SJCRH30 (cell line): ENCODE results near the gene GPR68. TPM values are rescaled to one million over a fixed set of nuclear protein-coding genes. Genes with fewer than 3 reads are reported as not detected.
"Not testable (repeated sequence)": the region's sequence is repeated elsewhere in the genome, so short reads cannot be mapped to it uniquely, and the experiment has no call there.

Experiments
- DNase-seq, 2 experiments: peaks; one replicate each; pipeline ENCODE4 v3.0.0-alpha.2; 2015 to 2020
- H3K27ac ChIP-seq: fragments of 250-450 bp; sonication (Bioruptor Pico); 2 replicates; pipeline ENCODE4 v1.5.1; 2020; ENCODE audit warnings: mild to moderate bottlenecking, moderate library complexity
- H3K27me3 ChIP-seq: fragments of 250-450 bp; sonication (Bioruptor Pico); 2 replicates; pipeline ENCODE4 v1.5.1; 2020; ENCODE audit warnings: mild to moderate bottlenecking, moderate library complexity
- H3K36me3 ChIP-seq: fragments of 250-450 bp; sonication (Bioruptor Pico); 2 replicates; pipeline ENCODE4 v1.5.1; 2020; ENCODE audit warnings: mild to moderate bottlenecking, moderate library complexity
- H3K4me1 ChIP-seq: fragments of 250-450 bp; sonication (Bioruptor Pico); 2 replicates; pipeline ENCODE4 v1.5.1; 2020; ENCODE audit warnings: mild to moderate bottlenecking, moderate library complexity
- H3K4me3 ChIP-seq: fragments of 250-450 bp; sonication (Bioruptor Pico); 2 replicates; pipeline ENCODE4 v1.5.1; 2020; ENCODE audit warnings: mild to moderate bottlenecking, moderate library complexity
- H3K9me3 ChIP-seq: fragments of 250-450 bp; sonication (Bioruptor Pico); replicated peaks from 2 replicates; pipeline ENCODE4 v1.5.1; 2020; ENCODE audit warnings: mild to moderate bottlenecking, moderate library complexity
- total RNA-seq: library from RNA; depleted of rRNA; stranded (reverse); fragments of >200 nt; shearing (Covaris generic); gene quantifications from 2 replicates; pipeline ENCODE4 v1.2.3, GENCODE V29; 2014

The GPR68 gene
- total RNA-seq, 1 experiment from 2014 or later = not detected

DNA sequence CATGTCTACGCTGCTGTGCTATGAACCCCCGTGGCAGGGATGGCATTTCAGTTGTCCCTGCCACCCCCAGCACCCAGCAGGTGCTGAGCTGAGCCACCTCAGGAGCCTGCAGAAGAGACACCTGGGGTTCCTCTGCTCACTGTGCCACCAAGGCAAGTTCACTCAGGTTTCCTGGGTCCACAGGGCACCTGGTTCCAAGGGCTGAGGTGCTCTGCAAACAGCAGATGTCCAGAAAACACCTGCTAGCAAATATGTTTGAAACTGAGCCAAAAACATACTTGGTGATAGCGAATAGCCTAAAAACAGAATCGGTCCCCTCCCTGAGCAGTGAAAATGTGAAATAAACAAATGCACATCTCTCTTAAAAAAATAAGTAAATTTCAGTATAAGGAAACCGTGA, 35.6 kb upstream of the GPR68 start:
- Histone ChIP-seq H3K4me1 (no peaks in the 10 kb centered on the region), H3K36me3 (no peaks in the 10 kb centered on the region), H3K27me3 (no peaks in the 10 kb centered on the region), H3K27ac (no peak overlapping the region), H3K4me3 (no peak overlapping the region), H3K9me3 (no peaks in the 10 kb centered on the region)
- DNase-seq = no peak

DNA sequence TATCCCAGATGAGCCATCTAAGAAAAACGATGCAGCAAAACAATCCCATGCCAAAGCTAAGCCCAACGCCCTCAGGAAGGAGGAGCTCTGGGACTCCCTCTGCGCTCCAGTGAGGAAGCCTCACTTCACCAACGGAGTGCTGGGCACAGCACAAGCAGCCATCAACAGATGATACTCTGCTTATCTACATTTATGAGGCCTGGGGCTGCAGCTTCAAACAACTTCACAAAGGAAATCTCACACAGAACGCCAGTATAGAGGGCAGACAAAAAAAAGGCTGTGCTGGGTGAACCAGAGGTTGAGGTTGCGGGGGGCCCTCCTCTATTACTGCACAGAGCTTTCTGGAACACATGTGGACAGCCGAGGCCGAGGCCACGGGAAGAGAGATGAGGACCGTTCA, 34.9 kb upstream of the GPR68 start:
- Histone ChIP-seq H3K9me3 (no peaks in the 10 kb centered on the region), H3K27me3 (no peaks in the 10 kb centered on the region), H3K4me3 (no peak overlapping the region), H3K36me3 (no peaks in the 10 kb centered on the region), H3K4me1 (no peaks in the 10 kb centered on the region), H3K27ac (no peak overlapping the region)
- DNase-seq = no peak

DNA sequence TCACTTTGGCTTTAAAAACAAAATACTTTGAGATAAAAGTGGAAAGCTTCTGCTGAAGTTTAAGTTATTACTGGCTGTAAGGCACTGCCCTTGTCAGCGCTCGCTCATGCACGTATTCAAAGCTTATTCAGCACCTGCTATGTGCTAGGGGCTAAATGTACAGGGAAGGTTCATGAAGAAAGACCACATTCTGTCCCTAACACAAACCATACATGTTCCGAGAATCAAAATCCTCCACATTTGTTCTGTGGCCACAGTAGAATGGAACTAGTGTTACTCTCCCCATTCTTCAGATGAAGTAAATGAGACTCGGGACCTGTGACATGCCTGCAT, 33.8 kb upstream of the GPR68 start:
- no peak overlapping the region for H3K27ac ChIP-seq
- H3K4me3 ChIP-seq = no peak overlapping the region

DNA sequence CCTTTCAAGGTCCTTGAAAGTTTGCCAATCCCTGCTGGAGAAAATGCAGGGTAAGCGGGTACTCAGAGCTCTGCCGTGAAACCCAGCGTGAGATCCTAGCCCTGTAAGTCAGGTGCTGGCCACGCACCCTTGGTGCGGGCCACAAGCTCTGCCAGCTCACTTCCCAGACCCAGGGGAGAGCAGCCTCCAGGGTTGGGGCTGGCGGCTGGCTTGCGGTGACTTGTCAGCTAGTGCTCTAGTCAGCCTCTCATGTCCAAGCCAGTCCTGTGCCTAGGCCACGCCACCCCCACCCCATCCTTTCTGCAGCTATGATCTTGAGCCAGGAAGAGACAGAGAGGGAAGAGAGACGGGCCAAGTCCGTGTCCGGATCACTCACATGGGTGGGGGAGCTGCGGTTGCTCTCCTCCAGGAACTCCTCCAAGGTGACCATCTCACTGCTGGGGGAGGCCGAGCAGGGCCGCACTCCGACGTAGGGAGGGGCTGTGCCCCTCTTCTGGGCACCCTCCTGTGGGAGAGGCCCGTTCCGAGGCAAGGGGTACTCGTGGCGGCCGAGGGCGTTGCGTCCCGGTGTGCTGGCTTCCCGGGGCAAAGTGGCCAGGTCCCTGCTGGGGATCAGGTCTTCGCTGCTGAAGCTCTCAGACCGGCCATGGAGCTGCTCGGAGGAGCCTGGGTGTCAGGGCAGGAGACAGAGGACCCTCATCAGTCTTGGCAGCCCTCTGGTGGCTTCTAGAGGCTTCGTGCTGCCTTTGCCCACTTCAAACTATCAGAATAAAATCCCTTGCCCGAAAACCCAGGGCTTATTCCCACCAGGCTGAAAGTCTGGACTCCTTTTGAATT, 33.3 kb upstream of the GPR68 start:
- no peak overlapping the region for H3K4me3 ChIP-seq
- H3K4me1 ChIP-seq = no peaks in the 10 kb centered on the region
- H3K27me3 ChIP-seq = no peaks in the 10 kb centered on the region
- H3K9me3 ChIP-seq = no peaks in the 10 kb centered on the region
- H3K36me3 ChIP-seq = no peaks in the 10 kb centered on the region
- H3K27ac ChIP-seq = no peak overlapping the region
- DNase-seq = no peak

More for the DNA sequence above, 33.8 kb upstream of the GPR68 start:
- no peak for DNase-seq
- Histone ChIP-seq H3K36me3 (no peaks in the 10 kb centered on the region), H3K9me3 (no peaks in the 10 kb centered on the region), H3K27me3 (no peaks in the 10 kb centered on the region), H3K4me1 (no peaks in the 10 kb centered on the region)

DNA sequence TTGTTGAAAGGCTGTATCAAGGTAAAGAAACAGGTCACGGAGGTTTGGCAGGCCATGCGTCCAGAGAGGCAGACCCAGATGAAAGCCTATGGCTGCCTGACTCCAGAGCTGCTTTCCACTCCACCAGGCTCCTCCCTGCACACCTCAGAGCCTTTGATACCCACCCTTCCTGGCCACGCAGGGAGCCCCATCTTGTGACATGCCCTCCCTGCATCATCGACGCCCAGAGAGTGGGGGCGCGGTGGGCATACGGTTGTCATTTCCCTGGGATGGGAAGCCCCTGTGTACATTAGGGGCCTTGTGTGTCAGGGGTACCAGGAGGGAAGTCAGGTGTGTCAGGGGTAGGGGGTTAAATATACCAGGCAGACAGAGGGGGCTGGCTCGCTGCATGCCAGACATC, 30.3 kb upstream of the GPR68 start:
- no peaks in the 10 kb centered on the region for H3K9me3 ChIP-seq
- H3K4me1 ChIP-seq = peaks cover 4% of the 10 kb centered on the region
- no peaks in the 10 kb centered on the region for H3K27me3 ChIP-seq
- DNase-seq = no peak
- H3K4me3 ChIP-seq = no peak overlapping the region
- no peaks in the 10 kb centered on the region for H3K36me3 ChIP-seq
- no peak overlapping the region for H3K27ac ChIP-seq

DNA sequence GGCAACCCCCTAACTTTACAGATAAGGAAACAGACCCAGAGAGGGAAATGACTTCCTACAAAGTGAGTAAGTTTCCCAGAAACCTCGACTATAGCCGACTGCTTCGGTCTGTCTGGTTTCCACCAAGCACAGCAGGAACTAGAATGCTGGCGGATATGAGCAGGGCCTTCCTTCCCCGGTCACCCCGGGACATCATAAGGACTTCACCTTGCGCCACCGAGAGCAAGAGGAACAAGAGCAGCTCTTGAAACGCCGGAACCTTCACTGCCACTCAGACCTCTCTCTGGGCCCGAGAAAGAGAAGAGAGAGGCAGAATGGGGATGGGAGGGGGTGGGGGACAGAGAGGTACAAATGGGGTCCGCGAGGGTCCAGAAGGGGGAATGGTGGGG, 29.4 kb upstream of the GPR68 start:
- Histone ChIP-seq H3K4me1 (peaks cover 6% of the 10 kb centered on the region), H3K36me3 (no peaks in the 10 kb centered on the region), H3K9me3 (no peaks in the 10 kb centered on the region), H3K27ac (no peak overlapping the region), H3K4me3 (no peak overlapping the region), H3K27me3 (no peaks in the 10 kb centered on the region)
- DNase-seq = no peak

DNA sequence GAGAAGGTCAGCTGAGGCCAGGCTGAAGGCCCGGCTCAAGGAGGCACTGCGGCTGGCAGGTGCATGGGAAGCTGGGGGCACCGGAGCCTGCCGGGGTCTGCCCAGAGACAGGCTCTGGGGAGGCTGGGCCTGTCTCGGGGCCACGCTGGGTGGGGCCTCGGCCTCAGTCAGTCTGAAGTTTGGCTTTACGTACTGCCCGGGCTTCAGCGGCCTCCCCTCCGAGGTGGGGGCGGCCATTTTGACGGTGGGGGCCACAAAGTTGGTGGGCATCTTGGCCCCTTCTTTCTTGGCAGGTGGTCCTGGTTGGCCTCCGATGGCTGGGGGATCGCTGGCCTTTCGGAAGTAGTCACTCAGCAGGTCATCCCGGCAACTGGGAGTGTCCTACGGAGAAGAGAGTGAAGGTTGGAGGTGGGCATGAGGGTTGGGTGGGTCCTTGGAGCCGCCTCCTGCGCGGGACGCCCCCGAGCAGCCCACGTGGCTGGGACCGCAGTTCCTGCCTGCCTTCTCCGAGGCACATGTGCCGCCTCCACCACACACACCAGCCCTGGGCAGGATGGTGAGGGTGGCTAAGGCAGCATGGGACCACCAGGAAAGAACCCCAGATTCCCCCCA, 28.9 kb upstream of the GPR68 start:
- DNase-seq = no peak
- H3K27ac ChIP-seq = no peak overlapping the region
- H3K36me3 ChIP-seq = no peaks in the 10 kb centered on the region
- no peak overlapping the region for H3K4me3 ChIP-seq
- H3K27me3 ChIP-seq = no peaks in the 10 kb centered on the region
- H3K9me3 ChIP-seq = no peaks in the 10 kb centered on the region
- H3K4me1 ChIP-seq = peaks cover 10% of the 10 kb centered on the region

DNA sequence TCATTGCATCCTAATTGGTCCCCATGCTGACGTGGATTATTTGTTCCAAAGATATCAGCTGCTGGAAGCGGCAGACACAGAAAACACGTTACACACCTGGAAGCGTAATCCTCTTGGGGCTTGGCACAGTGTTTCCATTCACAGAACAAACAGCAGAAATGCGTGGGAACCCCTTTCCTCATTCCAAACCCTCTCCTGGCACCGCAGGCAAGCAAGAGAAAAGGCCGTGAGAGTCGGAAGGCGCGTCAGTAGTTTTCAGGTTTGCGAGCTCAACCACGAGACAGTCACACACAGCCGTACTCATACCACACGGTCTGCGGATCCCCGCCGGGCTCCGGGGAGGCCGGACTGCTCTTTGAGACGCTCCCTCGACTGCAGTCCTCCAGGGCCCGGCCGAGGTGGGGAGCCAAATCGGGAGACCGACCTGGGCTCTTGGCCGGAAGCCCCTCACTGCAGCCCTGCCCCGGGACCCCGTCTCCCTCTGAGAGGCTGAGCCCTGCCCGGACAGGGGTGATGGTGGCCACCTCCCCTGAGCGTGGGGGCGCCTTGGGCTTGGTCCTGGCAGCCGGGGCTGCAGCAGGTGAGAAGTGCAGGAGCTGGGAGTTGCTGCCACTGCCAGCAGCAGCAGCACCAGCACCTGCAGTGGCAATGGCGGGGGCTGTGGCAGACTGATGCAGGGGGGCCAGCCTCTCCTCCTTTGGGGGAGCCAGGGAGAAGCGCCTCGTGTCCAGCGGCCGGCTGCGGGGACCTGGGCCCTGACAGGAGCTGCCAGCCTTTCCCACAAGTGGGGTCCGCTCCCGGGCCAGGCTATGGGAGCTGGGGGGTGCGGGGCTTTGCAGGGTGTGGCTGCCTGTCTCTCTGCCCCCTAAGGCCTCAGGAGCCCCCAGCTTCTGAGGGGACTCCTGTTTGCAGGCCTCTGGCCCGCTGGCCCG, 28.1 kb upstream of the GPR68 start:
- H3K36me3 ChIP-seq = no peaks in the 10 kb centered on the region
- H3K27me3 ChIP-seq = no peaks in the 10 kb centered on the region
- no peak overlapping the region for H3K27ac ChIP-seq
- H3K9me3 ChIP-seq = no peaks in the 10 kb centered on the region
- H3K4me3 ChIP-seq = no peak overlapping the region
- H3K4me1 ChIP-seq = peaks cover 12% of the 10 kb centered on the region
- no peak for DNase-seq

DNA sequence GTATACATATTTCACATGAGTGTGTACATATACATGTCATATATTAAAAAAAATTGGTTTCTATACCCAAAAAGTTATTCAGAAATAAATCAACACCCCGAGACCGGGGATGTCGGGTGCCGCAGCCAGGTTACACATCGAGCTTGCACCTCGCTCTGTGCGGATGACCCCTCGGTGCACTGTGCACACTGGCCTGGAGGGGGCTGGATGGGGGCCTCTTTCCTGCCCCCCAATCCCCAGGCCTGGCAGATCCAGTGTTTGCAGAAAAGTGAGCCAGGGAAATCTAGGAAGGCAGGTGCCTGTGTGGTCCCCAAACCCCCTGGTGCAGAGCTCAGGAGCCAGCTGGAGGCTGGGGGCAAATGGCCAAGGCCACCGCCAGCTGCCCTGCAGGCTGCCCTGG, 27.1 kb upstream of the GPR68 start:
- Histone ChIP-seq H3K4me1 (peaks cover 12% of the 10 kb centered on the region), H3K4me3 (no peak overlapping the region), H3K27ac (no peak overlapping the region), H3K36me3 (no peaks in the 10 kb centered on the region), H3K27me3 (no peaks in the 10 kb centered on the region), H3K9me3 (no peaks in the 10 kb centered on the region)
- DNase-seq = no peak

DNA sequence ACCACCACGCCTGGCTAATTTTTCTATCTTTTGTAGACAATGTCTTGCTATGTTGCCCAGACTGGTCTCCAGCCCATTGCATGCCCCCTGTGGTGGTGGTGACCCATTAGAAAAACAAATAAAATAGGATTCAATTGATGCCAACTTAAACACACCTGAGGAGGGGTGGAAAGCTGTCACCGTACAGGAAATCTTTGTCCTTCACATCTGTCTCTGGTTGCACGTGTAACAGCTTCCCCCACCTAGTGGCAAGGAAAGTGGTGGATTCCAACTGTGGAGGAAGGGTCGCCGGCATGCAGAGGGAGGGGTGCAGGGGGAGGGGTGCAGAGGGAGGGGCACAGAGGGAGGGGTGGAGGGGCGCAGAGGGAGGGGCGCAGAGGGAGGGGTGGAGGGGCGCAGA, 26.1 kb upstream of the GPR68 start:
- Histone ChIP-seq H3K4me1 (peaks cover 12% of the 10 kb centered on the region), H3K27me3 (no peaks in the 10 kb centered on the region), H3K9me3 (no peaks in the 10 kb centered on the region), H3K4me3 (no peak overlapping the region), H3K36me3 (no peaks in the 10 kb centered on the region), H3K27ac (no peak overlapping the region; the same call in 1 of the 2 replicates)
- no peak for DNase-seq

DNA sequence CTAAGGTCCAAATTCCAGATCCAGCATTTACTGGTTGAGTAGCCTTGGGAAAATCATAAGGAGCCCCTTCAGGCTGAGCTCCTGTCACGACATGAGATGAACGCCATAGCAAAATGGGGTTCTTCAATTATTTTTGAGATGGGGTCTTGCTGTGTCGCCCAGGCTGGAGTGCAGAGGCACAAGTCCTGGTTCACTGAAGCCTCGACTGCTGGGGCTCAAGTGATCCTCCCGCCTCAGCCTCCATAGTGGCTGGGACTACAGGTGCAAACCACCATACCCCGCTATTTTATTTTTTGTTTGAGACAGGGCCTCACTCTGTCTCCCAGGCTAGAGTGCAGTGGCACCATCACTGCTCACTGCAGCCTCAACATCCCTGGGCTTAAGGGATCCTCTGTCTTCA, 25.7 kb upstream of the GPR68 start:
- Histone ChIP-seq H3K36me3 (no peaks in the 10 kb centered on the region), H3K4me1 (peaks cover 12% of the 10 kb centered on the region), H3K4me3 (no peak overlapping the region), H3K27ac (peak overlapping the region; percentile 81), H3K27me3 (no peaks in the 10 kb centered on the region), H3K9me3 (no peaks in the 10 kb centered on the region)
- DNase-seq = no peak

DNA sequence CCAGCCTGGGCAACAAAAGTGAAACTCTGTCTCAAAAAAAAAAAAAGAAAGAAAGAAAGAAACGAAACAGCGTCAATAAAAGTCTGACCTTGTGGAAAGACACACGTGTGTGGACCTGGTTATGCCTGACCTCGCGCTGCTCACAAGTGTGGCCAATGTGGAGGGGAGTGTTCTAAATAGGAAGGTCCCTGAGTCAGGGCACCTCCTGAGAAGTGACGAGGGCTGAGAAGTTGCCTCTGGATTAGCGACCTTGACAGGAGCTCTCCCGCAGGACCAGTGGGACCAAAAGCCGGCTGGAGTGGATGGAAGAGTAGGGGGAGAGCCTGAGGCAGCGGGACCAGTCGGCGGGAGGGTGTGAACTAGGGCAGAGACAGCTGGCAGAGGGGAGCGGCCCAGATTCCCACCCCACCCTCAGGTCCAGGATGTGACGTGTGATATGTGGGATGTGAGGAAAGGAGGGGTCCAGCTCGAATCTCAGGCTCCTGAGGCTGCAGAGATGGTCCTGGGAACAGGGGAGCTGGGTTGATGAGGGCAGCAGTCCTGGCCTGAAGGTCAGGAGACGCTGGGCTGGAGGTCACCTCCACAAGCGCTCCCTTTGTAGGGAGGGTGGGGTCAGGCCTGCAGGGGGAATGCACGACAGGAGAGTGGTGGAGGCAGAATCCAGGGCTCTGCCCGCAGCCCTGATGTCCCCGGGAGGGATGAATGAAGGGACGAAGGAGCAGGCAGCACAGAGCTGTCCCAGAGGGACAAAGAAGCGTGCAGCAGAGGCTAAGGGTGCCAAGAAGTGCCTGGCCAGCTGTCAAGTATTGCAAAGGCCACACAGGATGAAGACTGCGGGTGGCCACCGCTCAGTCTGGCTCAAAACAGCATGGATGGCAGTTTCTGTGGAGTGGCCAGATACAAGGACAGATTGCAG, 24.8 kb upstream of the GPR68 start:
- Histone ChIP-seq H3K9me3 (no peaks in the 10 kb centered on the region), H3K36me3 (no peaks in the 10 kb centered on the region), H3K27ac (peak overlapping the region; percentile 81), H3K4me1 (peaks cover 12% of the 10 kb centered on the region), H3K4me3 (peak overlapping the region; percentile 42), H3K27me3 (no peaks in the 10 kb centered on the region)
- DNase-seq = peak; percentile 90 to 91

DNA sequence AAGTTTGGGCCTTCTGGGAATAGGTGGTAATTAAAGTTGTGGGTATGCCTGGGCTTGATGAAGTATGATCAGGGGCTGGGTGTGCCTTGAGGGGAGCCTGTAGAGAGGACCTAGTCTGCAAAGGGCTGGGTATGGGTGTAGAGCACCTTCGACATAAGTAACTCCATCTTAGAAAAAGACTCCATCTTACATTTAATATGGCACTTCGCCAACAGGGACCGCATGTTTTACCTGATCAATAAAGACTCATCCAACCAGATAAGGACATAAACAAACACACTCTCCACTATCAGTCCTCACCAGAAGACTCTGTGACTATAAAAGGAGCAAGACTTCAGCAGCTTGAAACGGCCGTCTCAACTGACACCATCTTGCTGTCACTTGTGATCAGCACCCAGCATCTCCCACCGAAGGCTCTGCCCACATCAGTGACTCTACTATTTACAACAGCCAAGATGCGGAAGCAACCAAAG, 23.5 kb upstream of the GPR68 start:
- DNase-seq = no peak
- Histone ChIP-seq H3K4me1 (peaks cover 12% of the 10 kb centered on the region), H3K4me3 (no peak overlapping the region), H3K27ac (no peak overlapping the region), H3K9me3 (no peaks in the 10 kb centered on the region), H3K36me3 (no peaks in the 10 kb centered on the region), H3K27me3 (no peaks in the 10 kb centered on the region)

DNA sequence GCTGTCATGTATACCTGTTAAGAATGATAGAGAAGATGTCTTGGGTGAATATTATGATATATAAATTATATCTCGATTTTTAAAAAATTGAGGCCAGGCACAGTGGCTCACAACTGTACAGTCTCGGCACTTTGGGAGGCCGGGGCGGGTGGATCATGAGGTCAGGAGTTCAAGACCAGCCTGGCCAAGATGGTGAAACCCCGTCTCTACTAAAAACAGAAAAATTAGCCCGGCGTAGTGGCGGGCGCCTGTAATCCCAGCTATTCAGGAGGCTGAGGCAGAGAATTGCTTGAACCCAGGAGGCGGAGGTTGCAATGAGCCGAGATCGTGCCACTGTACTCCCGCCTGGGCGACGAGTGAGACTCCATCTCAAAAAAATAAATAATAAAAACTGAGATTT, 21.8 kb upstream of the GPR68 start:
- not testable (repeated sequence) for H3K4me3 ChIP-seq, H3K36me3 ChIP-seq, DNase-seq

More for the DNA sequence above, 21.8 kb upstream of the GPR68 start:
- not testable (repeated sequence) for H3K27ac ChIP-seq, H3K27me3 ChIP-seq, H3K9me3 ChIP-seq
- peaks cover 12% of the 10 kb centered on the region for H3K4me1 ChIP-seq
